HG03439 (cell line): ENCODE results near the gene PATJ.
A peak's percentile ranks its signal among the peaks of the same experiment; 100 is the strongest.
"Not testable (repeated sequence)": the region's sequence is repeated elsewhere in the genome, so short reads cannot be mapped to it uniquely, and the experiment has no call there.

ENCODE experiments used
- ATAC-seq: cut with Tn5 transposase; IDR thresholded peaks from one replicate; pipeline ENCODE4 v1.9.1; 2021; ENCODE audit warnings: mild to moderate bottlenecking, moderate library complexity; ENCODE audit not compliant: unreplicated experiment

PATJ gene

DNA sequence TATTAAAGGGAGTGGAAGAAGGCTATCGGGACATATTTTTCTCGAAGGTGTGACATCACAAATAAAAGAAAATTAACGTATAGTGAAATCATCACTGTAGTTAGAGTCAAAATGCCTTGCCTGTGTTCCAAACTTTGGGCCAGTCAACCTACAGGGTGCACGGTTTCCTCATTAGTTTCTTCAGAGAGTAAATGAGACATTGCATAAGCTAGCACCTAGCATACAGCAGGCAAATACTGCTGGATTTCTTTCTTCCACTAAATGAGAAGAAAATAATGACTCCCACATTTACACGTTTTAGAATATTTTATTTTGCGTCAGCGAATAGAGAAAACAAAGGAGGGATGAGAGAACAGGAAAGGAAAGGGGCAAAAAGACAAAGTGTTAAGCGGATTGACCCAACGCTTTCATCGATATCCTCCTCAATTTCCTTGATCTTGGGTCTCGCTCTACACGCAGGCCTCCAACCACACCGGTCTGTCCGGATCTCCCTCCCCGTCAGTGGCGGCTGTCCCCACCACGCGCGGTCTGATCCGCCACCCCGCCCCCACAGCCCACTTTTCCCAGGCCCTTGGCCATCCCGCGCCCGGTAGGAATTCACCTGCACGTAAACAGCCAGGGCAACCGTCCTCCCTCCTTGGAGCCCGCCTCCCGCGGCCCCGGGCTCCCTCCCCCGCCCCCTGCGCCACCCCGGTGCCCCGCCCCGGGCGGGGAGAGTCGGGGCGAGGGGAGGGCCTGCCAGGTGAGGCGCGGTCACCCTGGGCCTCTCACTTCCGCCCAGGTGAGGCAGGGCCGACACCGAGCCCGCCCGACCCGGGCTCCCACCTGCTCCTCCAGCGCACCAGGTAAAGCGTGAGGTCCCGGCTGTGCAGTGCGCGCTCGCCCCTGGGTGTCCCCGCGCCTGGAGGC, at the start of gene PATJ:
Gene PATJ (plus strand): TSS at position 770 of the 909 bp plus-strand sequence. CDS start 20,413 bp downstream, outside the sequence.
- ATAC-seq: peak; percentile 73

DNA sequence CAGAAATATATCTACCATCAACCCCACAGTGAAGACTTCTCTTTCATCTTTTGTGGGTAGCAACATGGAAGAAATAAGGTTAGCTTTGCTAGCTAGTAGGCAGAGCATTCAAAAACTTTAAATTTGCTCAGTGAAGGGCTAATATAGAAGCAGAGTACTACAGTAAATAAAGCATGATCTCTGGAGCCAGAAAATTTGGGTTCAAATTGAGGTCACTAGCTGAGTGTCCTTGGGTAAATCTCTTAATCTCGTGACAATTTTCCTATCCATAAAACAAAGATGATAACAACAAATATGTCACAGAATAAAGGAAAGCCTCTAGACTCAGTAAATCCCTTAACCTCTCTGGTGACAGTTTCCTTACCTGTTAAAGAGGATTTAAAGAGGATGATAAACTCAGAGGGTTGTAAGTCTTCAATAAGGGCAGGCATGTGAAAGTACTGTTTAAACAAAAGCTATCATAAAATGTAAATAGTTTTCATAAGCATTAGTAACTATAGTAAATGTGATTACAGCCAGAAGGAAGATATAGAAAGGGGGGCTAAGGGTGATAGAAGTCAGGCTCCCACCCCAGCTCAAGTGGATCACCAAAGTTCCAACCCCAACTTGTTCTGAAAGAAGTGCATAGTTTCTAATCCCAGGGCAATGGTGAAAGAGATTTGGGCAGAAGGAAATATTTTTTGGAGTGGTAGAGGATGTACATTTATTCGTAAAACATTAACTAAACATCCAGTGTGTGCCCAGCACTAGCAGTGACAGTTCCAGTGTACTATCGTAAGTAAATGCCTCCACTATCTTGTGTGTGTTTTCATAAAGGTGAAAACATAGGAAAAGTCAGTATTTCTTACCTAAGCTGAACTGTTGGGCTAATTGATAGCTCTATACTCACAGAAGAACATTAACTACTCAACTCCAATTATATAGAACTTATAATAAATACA, 42.1 kb upstream of the PATJ start:
- no peak for ATAC-seq

DNA sequence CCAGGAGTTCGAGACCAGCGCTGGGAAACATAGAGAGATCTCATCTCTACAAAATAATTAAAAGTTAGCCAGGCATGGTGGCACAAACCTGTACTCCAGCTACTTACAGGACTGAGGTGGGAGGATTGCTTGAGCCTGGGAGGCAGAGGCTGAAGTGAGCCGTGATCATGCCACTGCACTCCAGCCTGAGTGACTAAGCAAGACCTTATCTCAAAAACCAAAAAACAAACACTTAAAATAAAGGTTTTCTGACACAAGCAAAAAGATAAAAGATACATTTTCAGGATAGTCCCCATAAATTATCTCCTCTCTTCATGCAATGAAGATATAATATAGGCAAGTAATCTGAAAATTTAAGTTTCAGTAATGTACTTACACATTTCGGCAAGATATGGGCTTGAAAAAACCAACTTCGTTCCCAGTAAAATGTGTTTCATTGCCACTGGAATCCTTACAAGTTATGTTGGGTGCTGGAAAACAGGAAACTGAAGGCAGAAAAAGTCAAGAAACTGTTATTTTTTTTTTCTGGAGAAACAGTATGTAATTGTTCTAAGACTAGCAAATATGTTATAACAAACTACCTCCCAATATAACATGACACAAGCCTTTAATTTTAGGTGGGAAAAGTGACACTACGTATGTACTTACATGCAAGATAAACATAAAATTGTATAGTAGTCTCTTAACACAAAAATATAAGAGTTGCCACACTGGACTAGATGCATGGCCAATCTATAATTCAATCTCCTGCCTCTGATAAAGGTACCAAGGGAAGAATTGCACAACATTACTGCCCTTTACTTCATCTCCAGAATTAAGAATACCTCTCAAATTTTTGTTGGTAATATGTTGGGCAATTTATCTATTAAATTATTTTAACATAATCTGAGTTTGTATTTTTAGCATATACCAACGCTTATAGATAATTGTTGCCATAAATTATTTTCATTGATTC, 33.0 kb upstream of the PATJ start:
- no peak for ATAC-seq

DNA sequence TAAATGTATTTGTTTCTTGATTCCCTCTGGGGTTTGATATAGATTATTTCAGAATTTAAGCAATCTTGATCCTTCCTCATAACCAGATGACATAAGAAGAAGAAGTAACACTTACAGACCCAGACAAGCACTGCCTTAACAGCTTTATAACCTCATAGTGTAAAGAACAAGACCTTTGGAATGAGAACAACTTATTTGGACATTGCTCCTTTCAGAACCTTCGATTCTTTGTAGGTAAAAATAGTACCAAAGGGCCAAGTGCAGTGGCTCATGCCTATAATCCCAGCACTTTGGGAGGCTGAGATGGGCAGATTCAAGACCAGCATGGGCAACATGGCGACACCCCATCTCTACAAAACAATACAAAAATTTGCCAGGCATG, 32.4 kb upstream of the PATJ start:
- no peak for ATAC-seq

DNA sequence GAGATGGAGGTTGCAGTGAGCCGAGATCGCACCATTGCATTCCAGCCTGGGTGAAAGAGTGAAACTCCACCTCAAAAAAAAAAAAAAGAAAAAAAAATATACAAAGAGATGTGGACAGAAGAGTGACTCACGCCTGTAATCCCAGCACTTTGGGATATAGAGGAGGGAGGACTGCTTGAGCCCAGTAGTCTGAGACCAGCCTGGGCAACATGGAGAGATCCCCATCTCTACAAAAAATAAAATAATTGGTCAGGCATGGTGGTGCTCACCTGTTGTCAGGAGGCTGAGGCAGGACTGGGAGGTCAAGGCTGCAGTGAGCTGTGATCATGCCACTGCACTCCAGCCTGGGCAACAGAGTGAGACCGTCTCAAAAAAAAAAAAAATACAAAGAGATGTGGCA, 31.0 kb upstream of the PATJ start:
- not testable (repeated sequence) for ATAC-seq

- ATAC-seq: no peak
Observed at GRCh38 chr1:61711969-61712368, 30.3 kb upstream of the PATJ start.

DNA sequence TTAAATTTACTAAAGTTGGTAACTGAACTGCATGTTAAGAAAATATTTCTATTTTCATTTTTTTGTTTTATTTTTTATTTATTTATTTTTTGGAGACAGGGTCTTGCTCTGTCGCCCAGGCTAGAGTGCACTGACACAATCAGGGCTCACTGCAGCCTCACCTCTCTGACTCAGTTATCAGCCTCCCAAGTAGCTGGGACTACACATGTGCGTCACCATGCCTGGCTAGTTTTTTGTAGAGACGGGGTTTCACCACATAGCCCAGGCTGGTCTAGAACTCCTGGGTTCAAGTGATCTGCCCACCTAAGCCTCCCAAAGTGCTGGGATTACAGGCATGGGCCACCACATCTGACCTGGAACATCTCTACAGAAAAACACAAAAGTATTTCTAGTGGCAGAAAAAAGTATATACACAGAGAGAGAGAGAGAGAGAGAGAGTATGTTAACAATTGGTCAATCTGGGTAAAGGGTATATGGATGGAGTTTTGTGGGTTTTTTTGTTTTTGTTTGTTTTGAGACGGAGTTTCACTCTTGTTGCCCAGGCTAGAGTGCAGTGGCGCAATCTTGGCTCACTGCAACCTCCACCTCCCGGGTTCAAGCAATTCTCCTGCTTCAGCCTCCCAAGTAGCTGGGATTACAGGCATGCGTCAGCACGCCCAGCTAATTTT, 23.1 kb upstream of the PATJ start:
- ATAC-seq: not testable (repeated sequence)

- ATAC-seq: no peak
Observed at GRCh38 chr1:61724506-61724812, 17.8 kb upstream of the PATJ start.

- ATAC-seq: peak; percentile 100
Observed at GRCh38 chr1:61724813-61725694, 17.2 kb upstream of the PATJ start, which contains the start of gene TM2D1. Gene TM2D1 (minus strand): TSS chr1:61725141. CDS start chr1:61725120, 21 bp downstream.

DNA sequence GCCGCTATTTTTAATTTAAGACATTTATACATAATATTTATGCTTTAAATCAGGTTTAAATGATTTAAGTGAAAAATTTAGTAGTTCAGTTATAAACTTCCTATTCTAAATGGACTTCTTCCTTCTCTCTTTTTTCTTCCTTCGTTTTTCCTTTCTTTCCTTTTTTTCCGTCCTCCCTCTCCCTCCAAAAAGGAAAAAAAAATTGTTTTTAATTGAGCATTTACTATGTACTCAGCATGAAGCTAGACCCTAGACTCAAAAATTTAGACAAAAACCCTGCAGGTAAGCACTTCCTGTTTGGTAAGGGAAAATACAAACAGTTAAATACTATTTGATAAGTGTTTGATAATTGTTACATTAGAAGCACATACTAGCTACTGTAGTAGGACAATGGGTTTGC, 14.7 kb upstream of the PATJ start:
- no peak for ATAC-seq

DNA sequence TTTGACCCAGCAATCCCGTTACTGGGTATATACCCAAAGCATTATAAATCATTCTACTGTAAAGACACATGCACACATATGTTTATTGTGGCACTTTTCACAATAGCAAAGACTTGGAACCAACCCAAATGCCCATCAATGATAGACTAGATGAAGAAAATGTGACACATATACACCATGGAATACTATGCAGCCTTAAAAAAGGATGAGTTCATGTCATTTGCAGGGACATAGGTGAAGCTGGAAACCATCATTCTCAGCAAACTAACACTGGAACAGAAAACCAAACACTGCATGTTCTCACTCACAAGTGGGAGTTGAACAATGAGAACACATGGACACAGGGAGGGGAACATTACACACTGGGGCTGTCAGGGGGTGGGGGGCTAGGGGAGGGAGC, 11.6 kb upstream of the PATJ start:
- not testable (repeated sequence) for ATAC-seq

DNA sequence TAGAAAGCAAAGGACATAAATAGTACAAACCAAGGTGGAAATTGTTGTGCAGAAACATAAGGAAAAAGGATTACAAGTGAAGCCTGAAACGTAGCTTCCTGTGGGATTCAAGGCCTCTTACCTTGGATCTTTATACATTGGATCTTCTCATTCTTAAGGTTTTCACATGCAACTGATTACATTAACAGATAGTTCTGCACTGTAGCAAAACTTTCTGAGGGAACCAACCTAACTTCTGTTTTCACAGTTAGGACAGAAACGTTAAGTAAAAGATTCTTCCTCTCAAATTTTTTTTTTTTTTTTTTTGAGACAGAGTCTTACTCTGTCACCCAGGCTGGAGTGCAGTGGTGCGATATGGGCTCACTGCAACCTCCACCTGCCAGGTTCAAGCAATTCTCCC, 9.6 kb upstream of the PATJ start:
- no peak for ATAC-seq

GRCh38 chr1:61740751-61741700, 1.3 kb upstream of the PATJ start:
- ATAC-seq: no peak

DNA sequence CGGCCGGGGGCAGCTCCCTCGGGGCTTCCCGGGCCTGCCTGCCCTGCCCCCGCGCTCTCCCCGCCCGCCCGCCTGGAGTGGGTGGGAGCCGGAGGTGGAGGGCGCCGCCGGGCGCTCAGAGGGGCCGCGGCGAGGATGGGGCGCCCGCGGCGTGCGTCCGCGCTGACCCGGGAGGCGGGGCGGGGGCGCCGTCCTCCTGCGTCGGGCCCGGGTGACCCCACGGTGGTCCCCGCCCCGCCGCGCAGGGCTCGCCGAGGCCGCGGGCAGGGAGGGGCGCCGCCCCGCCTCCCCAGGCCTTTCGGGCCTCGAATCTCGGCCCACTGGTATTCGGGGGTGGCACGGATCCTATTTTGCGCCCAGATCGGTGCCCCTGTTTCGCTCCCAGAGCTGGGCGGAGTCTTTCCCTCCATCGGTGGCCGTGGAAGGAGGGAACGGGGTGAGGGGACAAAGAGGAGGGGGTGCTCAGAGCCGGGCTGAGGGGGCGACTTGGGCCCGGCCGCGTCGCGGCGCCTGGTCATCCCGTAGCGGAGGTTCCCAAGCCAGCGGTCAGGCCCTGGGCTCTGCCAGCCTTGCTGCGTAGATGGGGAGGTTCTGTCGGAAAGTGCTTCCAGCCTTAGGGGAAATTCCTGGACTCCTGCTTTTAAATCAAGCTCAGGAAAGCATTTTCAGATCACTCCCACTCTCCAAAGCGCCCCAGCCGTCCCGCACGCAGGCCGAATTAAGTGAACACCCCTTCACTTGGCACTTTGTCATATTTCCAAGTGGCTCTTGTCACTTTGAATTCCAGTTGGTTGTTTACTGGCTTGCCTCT, 545 bp downstream of the PATJ start:
- ATAC-seq: no peak

DNA sequence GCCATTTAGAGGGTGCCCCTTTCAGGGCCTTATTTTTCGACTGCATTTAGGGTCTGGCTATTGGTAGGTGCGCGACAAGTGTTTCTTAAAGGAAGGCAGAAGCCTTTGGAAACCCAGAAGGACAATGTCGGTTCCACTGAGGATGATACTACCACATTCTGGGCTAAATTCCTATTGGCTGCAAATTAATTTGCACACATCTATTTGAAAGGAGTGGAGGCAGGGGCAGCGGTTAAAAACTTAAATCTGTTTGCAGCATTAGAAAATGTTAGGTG, 1.1 kb downstream of the PATJ start:
- ATAC-seq: no peak

GRCh38 chr1:61743716-61744580, 1.7 kb downstream of the PATJ start:
- no peak for ATAC-seq
